ENCODE results near the gene RBM8A. TPM values are rescaled to one million over a fixed set of nuclear protein-coding genes. Genes with fewer than 3 reads are reported as not detected.

The RBM8A gene
- polyA plus RNA-seq = 100 to 1,000 TPM; 175 to 256 (median 194) TPM

- H3K27me3 Mint-ChIP-seq (ENCODE audit: low read depth in 3 of 3) = peaks cover 0 to 3% (median 2%) of the 10 kb centered on the region in 3 donors
- H3K9me3 Mint-ChIP-seq = no peaks in the 10 kb centered on the region
- peak within 1 kb of the TSS in 2 of 6 donors; percentile 40 to 90 for H3K27ac Mint-ChIP-seq
- H3K4me3 Mint-ChIP-seq = peak within 1 kb of the TSS in 3 of 5 donors; percentile 78 to 80 (median 79)
- H3K4me1 Mint-ChIP-seq = peaks cover 23 to 25% of the 10 kb centered on the region in 2 donors
- H3K36me3 Mint-ChIP-seq = peaks cover 0 to 8% (median 6%) of the 10 kb centered on the region in 3 donors
- peak; percentile 95 to 97 (median 96) for DNase-seq
These were observed at the start of gene RBM8A for GRCh38 chr1:145927063-145927886. Gene RBM8A, minus strand, starts transcription at chr1:145927484. Its CDS starts 58 bp downstream, at chr1:145927426.

- H3K27me3 Mint-ChIP-seq (ENCODE audit: low read depth in 3 of 3) = no peaks in the 10 kb centered on the region
- H3K9me3 Mint-ChIP-seq = no peaks in the 10 kb centered on the region
- no peak overlapping the region for H3K27ac Mint-ChIP-seq
- H3K4me3 Mint-ChIP-seq = no peak overlapping the region
- peaks cover 1 to 25% of the 10 kb centered on the region in 2 donors for H3K4me1 Mint-ChIP-seq
- no peak for DNase-seq
- H3K36me3 Mint-ChIP-seq = peaks cover 0 to 6% (median 5%) of the 10 kb centered on the region in 3 donors
These were observed 49.7 kb upstream of the RBM8A start for GRCh38 chr1:145977016-145977415.

- no peak for DNase-seq
- Mint-ChIP-seq H3K4me1 (peaks cover 1 to 17% of the 10 kb centered on the region in 2 donors), H3K4me3 (no peak overlapping the region), H3K27ac (peak overlapping the region in 2 of 6 donors; percentile 6 to 59), H3K9me3 (no peaks in the 10 kb centered on the region), H3K36me3 (peaks cover 0 to 6% (median 5%) of the 10 kb centered on the region in 3 donors), H3K27me3 (ENCODE audit: low read depth in 3 of 3) (peaks cover 0 to 2% (median 0%) of the 10 kb centered on the region in 3 donors)
These were observed 47.9 kb upstream of the RBM8A start for GRCh38 chr1:145975216-145975615.

GRCh38 chr1:145974721-145975120 lies 47.4 kb upstream of the RBM8A start:
- H3K27me3 Mint-ChIP-seq (ENCODE audit: low read depth in 3 of 3) = peaks cover 0 to 2% (median 0%) of the 10 kb centered on the region in 3 donors
- H3K9me3 Mint-ChIP-seq = no peaks in the 10 kb centered on the region
- peak overlapping the region in 3 of 6 donors; percentile 48 to 65 (median 59) for H3K27ac Mint-ChIP-seq
- no peak for DNase-seq
- peaks cover 1 to 17% of the 10 kb centered on the region in 2 donors for H3K4me1 Mint-ChIP-seq
- no peak overlapping the region for H3K4me3 Mint-ChIP-seq
- H3K36me3 Mint-ChIP-seq = peaks cover 0 to 9% (median 5%) of the 10 kb centered on the region in 3 donors

- no peak for DNase-seq
- Mint-ChIP-seq H3K27ac (peak overlapping the region in 1 of 6 donors; percentile 29), H3K9me3 (peaks cover 0 to under 1% (median 0%) of the 10 kb centered on the region in 6 donors), H3K36me3 (peaks cover 5 to 17% (median 10%) of the 10 kb centered on the region in 3 donors), H3K4me3 (no peak overlapping the region), H3K27me3 (ENCODE audit: low read depth in 3 of 3) (peaks cover 0 to 2% (median 0%) of the 10 kb centered on the region in 3 donors), H3K4me1 (peaks cover 4 to 24% of the 10 kb centered on the region in 2 donors)
These were observed 45.3 kb upstream of the RBM8A start for GRCh38 chr1:145972580-145972979.

- peaks cover 35 to 45% of the 10 kb centered on the region in 2 donors for H3K4me1 Mint-ChIP-seq
- peak overlapping the region in 3 of 6 donors; percentile 31 to 71 (median 32) for H3K27ac Mint-ChIP-seq
- H3K36me3 Mint-ChIP-seq = peaks cover 7 to 15% (median 8%) of the 10 kb centered on the region in 3 donors
- H3K4me3 Mint-ChIP-seq = peak overlapping the region in 2 of 5 donors; percentile 44 to 57
- no peak for DNase-seq
- H3K9me3 Mint-ChIP-seq = peaks cover 0 to 2% (median 0%) of the 10 kb centered on the region in 6 donors
- H3K27me3 Mint-ChIP-seq (ENCODE audit: low read depth in 3 of 3) = peaks cover 3 to 6% (median 4%) of the 10 kb centered on the region in 3 donors
These were observed 40.0 kb upstream of the RBM8A start for GRCh38 chr1:145967288-145967687.

GRCh38 chr1:145965119-145965744 lies 37.9 kb upstream of the RBM8A start:
- peaks cover 7 to 15% (median 8%) of the 10 kb centered on the region in 3 donors for H3K36me3 Mint-ChIP-seq
- H3K4me1 Mint-ChIP-seq = peaks cover 51 to 55% of the 10 kb centered on the region in 2 donors
- peaks cover 0 to 2% (median 0%) of the 10 kb centered on the region in 6 donors for H3K9me3 Mint-ChIP-seq
- H3K27me3 Mint-ChIP-seq (ENCODE audit: low read depth in 3 of 3) = peaks cover 3 to 9% (median 6%) of the 10 kb centered on the region in 3 donors
- H3K4me3 Mint-ChIP-seq = peak overlapping the region; percentile 90 to 99 (median 96)
- no peak for DNase-seq
- peak overlapping the region; percentile 89 to 98 (median 94) for H3K27ac Mint-ChIP-seq

GRCh38 chr1:145964328-145965118 lies 37.2 kb upstream of the RBM8A start, which contains the start of the genes ANKRD34A and POLR3GL:
Gene ANKRD34A, minus strand, starts transcription at chr1:145964575. Its CDS starts 2,816 bp downstream, at chr1:145961759.
Gene POLR3GL, plus strand, starts transcription at chr1:145964690. Its CDS starts 10,176 bp downstream, at chr1:145974866.
- H3K36me3 Mint-ChIP-seq = peaks cover 7 to 11% (median 8%) of the 10 kb centered on the region in 3 donors
- peaks cover 58 to 62% of the 10 kb centered on the region in 2 donors for H3K4me1 Mint-ChIP-seq
- peak; percentile 90 to 92 (median 90) for DNase-seq
- peak within 1 kb of the TSS; percentile 89 to 98 (median 94) for H3K27ac Mint-ChIP-seq
- peaks cover 0 to 2% (median 0%) of the 10 kb centered on the region in 6 donors for H3K9me3 Mint-ChIP-seq
- H3K27me3 Mint-ChIP-seq (ENCODE audit: low read depth in 3 of 3) = peaks cover 5 to 9% (median 6%) of the 10 kb centered on the region in 3 donors
- H3K4me3 Mint-ChIP-seq = peak within 1 kb of the TSS; percentile 90 to 99 (median 96)

GRCh38 chr1:145963265-145964019 lies 36.2 kb upstream of the RBM8A start:
- no peak for DNase-seq
- H3K27ac Mint-ChIP-seq = peak overlapping the region; percentile 89 to 98 (median 94)
- H3K9me3 Mint-ChIP-seq = peaks cover 0 to 2% (median 0%) of the 10 kb centered on the region in 6 donors
- H3K27me3 Mint-ChIP-seq (ENCODE audit: low read depth in 3 of 3) = peaks cover 5 to 9% (median 8%) of the 10 kb centered on the region in 3 donors
- peak overlapping the region; percentile 90 to 99 (median 96) for H3K4me3 Mint-ChIP-seq
- peaks cover 68 to 73% of the 10 kb centered on the region in 2 donors for H3K4me1 Mint-ChIP-seq
- H3K36me3 Mint-ChIP-seq = peaks cover 7 to 11% (median 8%) of the 10 kb centered on the region in 3 donors

GRCh38 chr1:145962157-145963102 lies 35.1 kb upstream of the RBM8A start:
- peak in 1 of 3 donors; percentile 22 for DNase-seq
- Mint-ChIP-seq H3K4me1 (peaks cover 70 to 72% of the 10 kb centered on the region in 2 donors), H3K9me3 (no peaks in the 10 kb centered on the region), H3K27ac (peak overlapping the region; percentile 82 to 97 (median 92)), H3K4me3 (peak overlapping the region; percentile 94 to 99 (median 96)), H3K27me3 (ENCODE audit: low read depth in 3 of 3) (peaks cover 5 to 9% (median 8%) of the 10 kb centered on the region in 3 donors), H3K36me3 (peaks cover under 1 to 2% (median 1%) of the 10 kb centered on the region in 3 donors)

- peak in 1 of 3 donors; percentile 27 for DNase-seq
- Mint-ChIP-seq H3K36me3 (no peaks in the 10 kb centered on the region), H3K4me1 (peaks cover 77 to 78% of the 10 kb centered on the region in 2 donors), H3K27ac (peak overlapping the region; percentile 31 to 93 (median 75)), H3K27me3 (ENCODE audit: low read depth in 3 of 3) (peaks cover 5 to 12% (median 9%) of the 10 kb centered on the region in 3 donors), H3K4me3 (peak overlapping the region; percentile 94 to 99 (median 96)), H3K9me3 (no peaks in the 10 kb centered on the region)
These were observed 34.3 kb upstream of the RBM8A start for GRCh38 chr1:145961425-145962156.

All from immature natural killer cell (primary cell).